ENCODE data around the gene SETSIP. TPM values are rescaled to one million over a fixed set of nuclear protein-coding genes. Genes with fewer than 3 reads are reported as not detected.

Gene SETSIP
- total RNA-seq, 2 donors from 2014 or later: not detected

DNA sequence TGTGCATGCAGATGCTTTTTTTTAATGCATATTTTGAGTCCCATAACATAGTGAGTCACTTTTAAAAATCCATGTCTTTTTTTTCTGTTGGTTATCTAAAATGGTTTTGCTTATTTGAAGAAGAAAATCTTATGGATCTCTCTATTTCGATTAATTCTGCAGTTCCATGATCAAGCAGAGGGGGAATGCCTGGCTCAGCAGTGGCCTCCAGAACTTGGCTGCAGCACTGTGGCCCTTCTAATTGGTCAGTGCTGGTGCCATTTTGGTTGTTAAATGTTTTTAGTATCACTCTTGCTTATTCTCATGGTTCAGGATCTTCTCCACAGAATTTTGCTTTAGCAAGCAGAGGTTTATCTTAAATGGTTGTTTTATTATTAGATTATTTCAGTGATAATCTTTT, 34.2 kb downstream of the SETSIP start:
- Histone ChIP-seq H3K4me3 (no peak overlapping the region), H3K4me1 (replicated peaks) (no peaks in the 10 kb centered on the region), H3K9me3 (no peaks in the 10 kb centered on the region), H3K27me3 (replicated peaks; ENCODE audit: insufficient read depth) (no peaks in the 10 kb centered on the region), H3K36me3 (no peaks in the 10 kb centered on the region), H3K27ac (no peak overlapping the region)
- TF ChIP-seq POLR2AphosphoS5 (IDR thresholded peaks at IDR 0.05) (no peak), POLR2A (IDR thresholded peaks at IDR 0.05) (no peak)
- TF ChIP-seq, protein P1, sequence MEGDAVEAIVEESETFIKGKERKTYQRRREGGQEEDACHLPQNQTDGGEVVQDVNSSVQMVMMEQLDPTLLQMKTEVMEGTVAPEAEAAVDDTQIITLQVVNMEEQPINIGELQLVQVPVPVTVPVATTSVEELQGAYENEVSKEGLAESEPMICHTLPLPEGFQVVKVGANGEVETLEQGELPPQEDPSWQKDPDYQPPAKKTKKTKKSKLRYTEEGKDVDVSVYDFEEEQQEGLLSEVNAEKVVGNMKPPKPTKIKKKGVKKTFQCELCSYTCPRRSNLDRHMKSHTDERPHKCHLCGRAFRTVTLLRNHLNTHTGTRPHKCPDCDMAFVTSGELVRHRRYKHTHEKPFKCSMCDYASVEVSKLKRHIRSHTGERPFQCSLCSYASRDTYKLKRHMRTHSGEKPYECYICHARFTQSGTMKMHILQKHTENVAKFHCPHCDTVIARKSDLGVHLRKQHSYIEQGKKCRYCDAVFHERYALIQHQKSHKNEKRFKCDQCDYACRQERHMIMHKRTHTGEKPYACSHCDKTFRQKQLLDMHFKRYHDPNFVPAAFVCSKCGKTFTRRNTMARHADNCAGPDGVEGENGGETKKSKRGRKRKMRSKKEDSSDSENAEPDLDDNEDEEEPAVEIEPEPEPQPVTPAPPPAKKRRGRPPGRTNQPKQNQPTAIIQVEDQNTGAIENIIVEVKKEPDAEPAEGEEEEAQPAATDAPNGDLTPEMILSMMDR (IDR thresholded peaks at IDR 0.05): no peak
- no peak for DNase-seq (ENCODE audit: low spot score)
- intact Hi-C loops (cut with DNase I): no loop called here
- WGBS: 79% methylated on average over 1 of the region's 1 CpG

DNA sequence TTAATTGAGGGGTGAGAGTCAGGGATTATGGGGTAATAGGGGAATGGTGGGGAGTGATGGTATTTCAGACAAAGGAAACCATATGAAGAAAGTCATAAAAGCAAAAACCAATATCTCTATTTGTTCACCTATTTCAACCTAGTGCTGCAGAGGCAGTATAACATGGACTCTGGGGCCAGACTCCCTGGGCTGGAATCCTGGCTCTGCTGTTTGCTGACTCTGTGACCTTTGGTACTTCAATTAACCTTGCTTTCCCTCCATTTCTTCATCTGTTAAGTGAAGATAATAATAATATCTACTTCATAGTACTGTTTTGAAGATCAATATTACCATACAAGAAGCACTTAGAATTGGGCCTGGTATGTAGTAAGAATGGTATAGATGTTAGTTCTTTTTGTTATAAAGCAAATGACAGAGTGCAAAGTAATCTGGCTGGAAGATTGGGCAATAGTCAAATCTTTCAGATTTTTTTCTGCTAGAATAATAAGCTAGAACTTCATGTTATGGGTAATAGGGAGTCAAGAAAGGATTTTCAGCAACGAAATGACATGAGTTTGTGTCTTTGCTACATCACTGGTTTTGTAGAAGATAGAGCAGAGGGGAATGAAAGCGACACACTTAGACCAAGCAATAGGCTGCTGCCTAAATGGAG, 36.4 kb downstream of the SETSIP start:
- Histone ChIP-seq H3K4me3 (no peak overlapping the region), H3K27ac (no peak overlapping the region), H3K36me3 (no peaks in the 10 kb centered on the region), H3K27me3 (replicated peaks; ENCODE audit: insufficient read depth) (no peaks in the 10 kb centered on the region), H3K4me1 (replicated peaks) (no peaks in the 10 kb centered on the region), H3K9me3 (no peaks in the 10 kb centered on the region)
- intact Hi-C loops (cut with DNase I): no loop called here
- DNase-seq (ENCODE audit: low spot score): no peak
- WGBS: 92% methylated on average over 2 of the region's 2 CpGs
- TF ChIP-seq POLR2A (IDR thresholded peaks at IDR 0.05): no peak
- TF ChIP-seq, protein P1 (IDR thresholded peaks at IDR 0.05): no peak
- no peak for TF ChIP-seq POLR2AphosphoS5 (IDR thresholded peaks at IDR 0.05)

DNA sequence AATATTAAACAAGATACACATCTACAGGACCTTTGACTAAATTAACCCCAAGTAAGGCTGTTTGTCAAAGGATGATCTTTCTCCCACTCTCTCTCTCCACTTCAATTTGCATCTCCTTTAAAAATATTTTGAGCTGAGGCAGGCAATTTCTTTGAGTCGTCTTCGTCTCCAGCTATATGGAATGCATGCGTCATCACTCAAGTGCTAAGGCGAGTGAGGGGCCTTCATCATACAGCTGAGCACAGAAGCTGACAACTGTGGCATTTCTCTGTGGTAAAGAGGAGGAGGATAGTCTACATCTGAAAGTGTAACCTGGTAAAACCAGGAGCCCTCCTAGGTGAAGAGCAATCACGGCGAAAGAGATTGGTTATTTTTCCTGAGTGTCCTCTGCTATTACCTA, 37.8 kb downstream of the SETSIP start:
- Histone ChIP-seq H3K27ac (no peak overlapping the region), H3K4me3 (no peak overlapping the region), H3K36me3 (no peaks in the 10 kb centered on the region), H3K9me3 (no peaks in the 10 kb centered on the region), H3K4me1 (replicated peaks) (no peaks in the 10 kb centered on the region), H3K27me3 (replicated peaks; ENCODE audit: insufficient read depth) (no peaks in the 10 kb centered on the region)
- intact Hi-C loops (cut with DNase I): no loop called here
- 69% methylated on average over 6 of the region's 6 CpGs for WGBS
- TF ChIP-seq POLR2A (IDR thresholded peaks at IDR 0.05) (no peak), POLR2AphosphoS5 (IDR thresholded peaks at IDR 0.05) (no peak)
- TF ChIP-seq, protein P1 (IDR thresholded peaks at IDR 0.05): no peak
- no peak for DNase-seq (ENCODE audit: low spot score)

DNA sequence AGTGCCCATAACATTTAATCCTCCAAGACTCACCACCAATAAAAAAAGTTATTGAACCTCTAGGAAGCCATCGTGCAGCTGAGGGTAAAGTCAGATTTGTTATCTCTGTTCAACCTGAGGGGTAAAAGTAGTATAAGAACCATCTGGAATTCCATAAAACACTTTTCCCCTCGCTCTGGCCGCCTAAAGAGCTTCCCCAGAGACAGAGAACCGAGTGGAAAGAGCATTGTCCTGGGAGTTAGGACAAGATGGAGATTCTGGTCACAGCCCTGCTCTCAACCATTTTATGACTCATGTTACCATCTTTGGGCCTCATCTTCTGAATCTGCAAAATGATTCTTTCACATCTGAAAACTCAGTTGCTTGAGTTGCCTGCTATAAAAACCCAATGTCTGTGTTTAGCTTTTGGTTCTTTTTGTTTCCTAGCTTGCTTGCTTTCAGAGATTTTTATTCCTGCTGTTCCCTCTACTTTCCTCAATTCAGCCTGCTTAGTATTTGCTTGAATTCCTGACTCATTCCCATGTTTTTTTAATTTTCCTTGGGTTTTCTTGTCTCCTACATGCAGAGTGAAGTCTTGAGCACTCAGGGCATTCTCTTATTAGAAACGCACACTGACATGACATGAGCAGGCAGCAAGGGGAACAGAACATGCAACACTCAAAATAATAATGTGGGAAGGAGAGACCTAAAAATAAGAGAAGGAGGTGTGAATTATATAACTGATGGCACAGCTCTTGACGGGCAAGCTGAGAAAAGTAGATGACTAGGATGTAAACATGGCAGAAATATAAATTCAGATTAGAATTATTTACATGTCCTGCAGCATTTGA, 43.7 kb downstream of the SETSIP start:
- intact Hi-C loops (cut with DNase I): no loop called here
- H3K27me3 ChIP-seq (replicated peaks; ENCODE audit: insufficient read depth): no peaks in the 10 kb centered on the region
- no peak overlapping the region for H3K4me3 ChIP-seq
- no peak overlapping the region for H3K27ac ChIP-seq
- H3K36me3 ChIP-seq: no peaks in the 10 kb centered on the region
- no peak for DNase-seq (ENCODE audit: low spot score)
- H3K4me1 ChIP-seq (replicated peaks): no peaks in the 10 kb centered on the region
- 78% methylated on average over 6 of the region's 6 CpGs for WGBS
- no peaks in the 10 kb centered on the region for H3K9me3 ChIP-seq
- TF ChIP-seq POLR2A (IDR thresholded peaks at IDR 0.05) (no peak), POLR2AphosphoS5 (IDR thresholded peaks at IDR 0.05) (no peak)
- TF ChIP-seq, protein P1 (IDR thresholded peaks at IDR 0.05): no peak

Measured in prostate gland (tissue), 2 donors.